ENCODE data around the gene LRP1B. TPM values are rescaled to one million over a fixed set of nuclear protein-coding genes. Genes with fewer than 3 reads are reported as not detected.

LRP1B gene
- polyA plus RNA-seq, 1 donor from 2014 or later = 12.7 TPM

- Histone ChIP-seq H3K27me3 (ENCODE audit: insufficient read depth, low read depth, low read length) (no peaks in the 10 kb centered on the region), H3K4me2 (ENCODE audit: low read length) (no peak overlapping the region), H3K9ac (ENCODE audit: low read length) (no peak overlapping the region), H3F3A (ENCODE audit: insufficient read depth, low read length, poor library complexity, severe bottlenecking) (no peaks in the 10 kb centered on the region), H3K79me2 (replicated peaks; ENCODE audit: insufficient read depth, low read length) (no peaks in the 10 kb centered on the region), H2AFZ (ENCODE audit: low read depth, low read length) (no peak overlapping the region), H3K9me3 (ENCODE audit: low read length) (no peaks in the 10 kb centered on the region), H3K9me2 (ENCODE audit: insufficient read depth, low read length) (no peaks in the 10 kb centered on the region), H3K36me3 (ENCODE audit: insufficient read depth, low read length) (no peaks in the 10 kb centered on the region), H4K20me1 (ENCODE audit: insufficient read depth) (no peaks in the 10 kb centered on the region), H3K27ac (ENCODE audit: low read length) (no peak overlapping the region), H3K4me3 (ENCODE audit: low read length) (no peak overlapping the region)
- TF ChIP-seq RAD21 (conservative IDR thresholded peaks at IDR 0.05) (no peak), POLR2AphosphoS5 (IDR thresholded peaks at IDR 0.05) (no peak), SMC3 (conservative IDR thresholded peaks at IDR 0.05; ENCODE audit: poor library complexity) (no peak)
These were observed 170.9 kb downstream of the LRP1B start for GRCh38 chr2:141959941-141960340.

- Histone ChIP-seq H3K27ac (ENCODE audit: low read length) (no peak overlapping the region), H3K27me3 (ENCODE audit: insufficient read depth, low read depth, low read length) (no peaks in the 10 kb centered on the region), H3K4me2 (ENCODE audit: low read length) (no peak overlapping the region), H3K9me2 (ENCODE audit: insufficient read depth, low read length) (no peaks in the 10 kb centered on the region), H3K36me3 (ENCODE audit: insufficient read depth, low read length) (no peaks in the 10 kb centered on the region), H3K4me3 (ENCODE audit: low read length) (no peak overlapping the region), H4K20me1 (ENCODE audit: insufficient read depth) (no peaks in the 10 kb centered on the region), H3K79me2 (replicated peaks; ENCODE audit: insufficient read depth, low read length) (no peaks in the 10 kb centered on the region), H3K9me3 (ENCODE audit: low read length) (no peaks in the 10 kb centered on the region), H3F3A (ENCODE audit: insufficient read depth, low read length, poor library complexity, severe bottlenecking) (no peaks in the 10 kb centered on the region), H2AFZ (ENCODE audit: low read depth, low read length) (no peak overlapping the region), H3K9ac (ENCODE audit: low read length) (no peak overlapping the region)
- TF ChIP-seq POLR2AphosphoS5 (IDR thresholded peaks at IDR 0.05) (no peak), MXI1 (conservative IDR thresholded peaks at IDR 0.05; ENCODE audit: poor library complexity, severe bottlenecking) (no peak), SMC3 (conservative IDR thresholded peaks at IDR 0.05; ENCODE audit: poor library complexity) (no peak), CTCF (IDR thresholded peaks at IDR 0.05; ENCODE audit: poor library complexity, severe bottlenecking) (no peak), EZH2 (IDR thresholded peaks at IDR 0.05; ENCODE audit: borderline replicate concordance, insufficient read depth, low read length, poor library complexity, severe bottlenecking) (no peak), RAD21 (conservative IDR thresholded peaks at IDR 0.05) (no peak), EP300 (conservative IDR thresholded peaks at IDR 0.05; ENCODE audit: poor library complexity, severe bottlenecking) (no peak), TAF1 (IDR thresholded peaks at IDR 0.05; ENCODE audit: low read depth) (no peak), REST (IDR thresholded peaks at IDR 0.05; ENCODE audit: borderline replicate concordance) (no peak)
These were observed 171.8 kb downstream of the LRP1B start for GRCh38 chr2:141959016-141959415.

All from neural cell (in vitro differentiated cells).